Gastroesophageal sphincter (tissue), 3 donors: Measurements from ENCODE around the gene BABAM1.

Experiments used
- EP300 ChIP-seq: sonication (generic); formaldehyde crosslinking; IDR thresholded peaks from one replicate; pipeline ENCODE4 v1.6.1; 2017; ENCODE audit warnings: antibody characterized with exemption, mild to moderate bottlenecking
- POLR2A ChIP-seq, 2 donors: fragments of 450-650 bp; IDR thresholded peaks; one replicate each; pipeline ENCODE4 v1.6.1; 2017; ENCODE audit warnings: antibody characterized with exemption in 2 of 2, mild to moderate bottlenecking in 2 of 2, moderate library complexity in 1 of 2
- POLR2AphosphoS5 ChIP-seq: sonication (generic); formaldehyde crosslinking; IDR thresholded peaks from one replicate; pipeline ENCODE4 v1.6.1; 2017; ENCODE audit warnings: antibody characterized with exemption
- TF ChIP-seq, protein P1 (sequence below), 4 experiments: fragments of 200-600 bp in 2 of 4; fragments of 450-650 bp in 2 of 4; sonication (generic) in 1 of 4; IDR thresholded peaks; one replicate each; pipeline ENCODE4 v1.5.1; 2017 to 2019; ENCODE audit warnings: antibody characterized with exemption in 4 of 4, mild to moderate bottlenecking in 2 of 4, moderate library complexity in 2 of 4

DNA sequence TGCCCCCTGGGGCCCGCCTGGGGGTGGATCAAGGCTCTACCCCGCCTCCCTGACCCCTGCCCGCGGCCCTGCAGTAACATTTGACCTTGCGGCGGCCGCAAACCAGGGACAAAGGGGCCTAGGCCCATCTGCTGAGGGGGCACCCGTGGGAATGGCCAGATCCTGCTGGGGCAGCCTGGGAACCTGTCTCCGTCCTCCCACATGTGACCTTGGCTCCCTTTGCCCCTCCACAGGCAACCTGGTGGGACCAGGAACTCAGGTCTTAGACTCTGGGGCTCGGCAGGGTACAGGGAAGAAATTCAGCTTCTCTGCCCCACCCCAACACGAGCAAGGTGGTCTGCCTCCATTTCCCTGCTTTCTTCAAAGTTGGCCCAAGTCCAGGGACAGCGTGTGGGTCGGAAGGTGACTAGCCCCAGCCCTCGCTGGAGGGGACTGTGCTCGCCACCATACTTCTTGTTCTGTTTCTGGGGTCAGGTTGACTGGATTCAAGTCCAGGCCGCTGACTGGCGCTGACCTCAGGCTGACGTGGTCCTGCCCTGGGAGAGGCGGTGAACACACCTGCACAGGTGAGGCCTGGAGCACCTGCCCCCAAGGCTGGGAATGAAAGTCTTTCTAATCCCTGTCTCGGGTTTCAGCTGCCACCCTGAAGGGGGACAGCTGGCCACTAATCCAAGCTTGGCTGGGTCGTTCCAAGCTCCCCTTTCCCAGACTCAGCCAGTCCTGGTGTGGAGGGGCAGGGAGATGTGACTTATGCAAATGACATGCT is 19.0 kb upstream of the BABAM1 start:
- TF ChIP-seq, protein P1, sequence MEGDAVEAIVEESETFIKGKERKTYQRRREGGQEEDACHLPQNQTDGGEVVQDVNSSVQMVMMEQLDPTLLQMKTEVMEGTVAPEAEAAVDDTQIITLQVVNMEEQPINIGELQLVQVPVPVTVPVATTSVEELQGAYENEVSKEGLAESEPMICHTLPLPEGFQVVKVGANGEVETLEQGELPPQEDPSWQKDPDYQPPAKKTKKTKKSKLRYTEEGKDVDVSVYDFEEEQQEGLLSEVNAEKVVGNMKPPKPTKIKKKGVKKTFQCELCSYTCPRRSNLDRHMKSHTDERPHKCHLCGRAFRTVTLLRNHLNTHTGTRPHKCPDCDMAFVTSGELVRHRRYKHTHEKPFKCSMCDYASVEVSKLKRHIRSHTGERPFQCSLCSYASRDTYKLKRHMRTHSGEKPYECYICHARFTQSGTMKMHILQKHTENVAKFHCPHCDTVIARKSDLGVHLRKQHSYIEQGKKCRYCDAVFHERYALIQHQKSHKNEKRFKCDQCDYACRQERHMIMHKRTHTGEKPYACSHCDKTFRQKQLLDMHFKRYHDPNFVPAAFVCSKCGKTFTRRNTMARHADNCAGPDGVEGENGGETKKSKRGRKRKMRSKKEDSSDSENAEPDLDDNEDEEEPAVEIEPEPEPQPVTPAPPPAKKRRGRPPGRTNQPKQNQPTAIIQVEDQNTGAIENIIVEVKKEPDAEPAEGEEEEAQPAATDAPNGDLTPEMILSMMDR (IDR thresholded peaks at IDR 0.05): no peak
- TF ChIP-seq POLR2A (IDR thresholded peaks at IDR 0.05) (no peak), EP300 (no peak), POLR2AphosphoS5 (no peak)
